HCEC 1CT (cell line): ENCODE measurements around the gene PMP22.

Experiments used
- DNase-seq: peaks from one replicate; pipeline ENCODE4 v3.0.0-alpha.2; 2017

The PMP22 gene

DNA sequence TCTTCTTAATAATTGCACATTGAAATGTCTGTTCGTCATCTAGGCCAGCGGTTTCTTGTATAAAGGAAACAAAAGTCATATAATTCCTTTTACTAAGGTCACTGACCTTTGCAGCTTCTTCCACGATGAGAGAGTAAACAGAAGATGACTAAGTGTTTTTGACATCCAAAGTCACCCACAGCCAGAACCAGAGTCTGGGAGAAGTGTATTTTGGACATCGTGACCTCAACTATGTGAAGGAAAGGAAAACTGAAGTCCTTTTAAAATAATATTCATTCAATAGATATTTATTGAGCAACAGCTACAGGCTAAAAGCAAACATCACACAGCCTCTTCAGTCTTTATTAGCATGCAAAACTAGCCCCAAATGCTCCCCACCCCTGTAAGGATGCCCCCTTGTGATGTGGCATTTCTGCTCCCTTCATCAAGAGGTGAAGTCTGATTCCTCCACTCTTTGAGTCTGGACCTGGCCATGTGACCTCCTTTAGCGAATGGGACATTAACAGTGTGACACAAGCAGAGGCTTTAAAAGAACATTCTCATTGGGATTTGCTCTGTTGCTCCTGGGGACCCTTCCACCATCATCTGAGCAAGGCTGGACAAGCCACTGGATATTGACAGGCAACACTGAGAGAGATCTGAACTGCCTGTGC, 8.1 kb upstream of the PMP22 start:
- peak; percentile 99 for DNase-seq

DNA sequence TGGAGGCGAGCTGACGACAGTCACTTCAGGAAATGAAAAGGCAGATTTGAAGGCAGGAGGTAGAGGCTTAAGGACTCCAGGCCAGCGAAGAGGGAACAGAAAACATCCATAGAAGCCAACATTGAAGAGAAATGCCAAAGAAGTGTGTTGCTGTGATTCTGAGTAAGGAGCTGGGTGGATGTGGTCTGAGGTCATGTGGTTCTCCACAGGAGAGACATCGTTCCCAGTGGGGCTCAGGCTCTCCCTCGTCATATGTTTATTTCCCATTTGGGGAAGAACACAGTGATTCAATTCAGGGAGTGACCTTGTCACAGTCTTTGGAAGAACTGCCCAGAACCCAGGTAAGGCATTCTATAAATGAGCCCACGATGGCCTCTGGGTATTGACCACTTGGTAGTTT, 6.6 kb upstream of the PMP22 start:
- peak; percentile 31 for DNase-seq

DNA sequence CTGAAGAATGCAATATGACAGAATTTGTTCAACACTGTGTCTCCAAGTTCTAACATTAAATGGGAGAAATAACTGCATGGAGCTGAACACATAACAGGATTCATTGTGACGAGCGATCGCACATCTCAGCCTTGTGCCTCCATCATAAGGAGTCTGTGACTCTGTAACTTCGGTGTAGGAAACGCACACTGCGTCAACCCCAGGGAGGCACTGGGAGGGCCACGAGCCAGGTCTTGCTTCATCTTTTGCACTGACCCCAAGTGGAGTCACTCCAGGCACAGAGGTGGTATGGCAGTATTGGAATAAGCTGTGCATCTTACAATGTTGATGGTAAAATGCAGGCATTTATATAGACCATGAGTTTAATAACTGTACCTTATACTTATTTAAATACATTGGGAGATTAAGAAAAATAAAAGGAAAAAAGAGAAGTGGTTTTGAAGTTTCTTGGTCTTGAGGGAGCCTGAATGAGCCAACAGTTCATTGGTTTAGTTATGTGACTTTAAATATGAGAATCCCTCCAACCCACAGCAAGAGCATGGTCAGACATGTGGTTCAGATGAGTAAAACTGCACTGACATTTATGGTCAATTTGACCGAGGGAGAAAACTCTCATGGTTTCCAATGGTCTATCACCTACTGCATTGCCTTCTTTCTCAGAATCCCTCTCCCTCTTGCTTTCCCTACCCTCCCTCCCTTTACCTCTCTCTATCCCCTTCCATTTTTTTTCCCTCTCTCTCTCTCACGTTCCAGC, 5.7 kb upstream of the PMP22 start:
- no peak for DNase-seq

DNA sequence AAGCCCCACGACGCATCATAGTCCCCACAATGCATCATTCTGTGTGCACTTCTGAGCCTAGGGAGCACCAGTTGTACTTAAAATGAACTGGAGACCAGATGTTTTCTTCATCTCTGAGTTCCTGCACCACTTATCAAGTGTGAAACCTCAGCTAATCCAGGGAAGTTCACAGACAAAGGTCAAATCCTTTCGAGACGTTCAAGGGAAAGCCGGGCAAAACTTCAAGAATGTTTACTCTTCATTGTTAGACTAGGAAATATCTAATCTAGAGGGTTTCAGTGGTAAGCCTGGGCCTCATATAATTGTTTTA, 4.6 kb upstream of the PMP22 start:
- no peak for DNase-seq

DNA sequence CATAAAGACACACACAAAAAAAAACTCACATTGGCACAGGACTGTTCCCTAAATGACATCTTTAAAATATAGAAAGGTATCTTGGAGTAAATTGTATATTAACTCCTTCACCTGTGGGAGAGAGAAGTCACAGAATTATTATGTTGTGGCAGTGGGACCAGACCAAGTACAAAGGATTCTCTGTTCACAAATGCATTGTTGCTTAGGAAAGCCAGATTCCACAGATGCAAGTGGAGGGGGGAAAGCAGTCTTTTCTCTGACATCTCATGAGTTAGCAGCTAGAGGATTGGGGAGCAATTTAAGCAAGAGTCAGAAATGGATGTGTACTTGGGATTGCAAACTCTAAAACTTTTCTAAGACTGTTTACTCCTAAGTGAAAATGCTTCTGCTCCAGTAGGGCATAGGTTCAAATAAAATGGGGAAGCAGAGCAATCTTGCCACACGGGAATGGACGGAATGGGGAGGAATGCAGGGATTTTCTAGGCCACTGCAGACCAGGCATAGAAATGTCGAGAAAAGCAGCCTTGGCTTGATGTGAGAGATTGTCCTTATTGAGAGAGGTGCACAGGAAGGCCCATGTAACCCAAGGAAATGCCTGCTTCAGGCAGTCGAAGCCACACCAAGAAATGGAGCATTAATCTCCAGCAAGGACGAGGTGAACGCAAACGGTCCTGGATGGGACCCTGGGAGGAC, 4.1 kb upstream of the PMP22 start:
- DNase-seq = no peak

DNA sequence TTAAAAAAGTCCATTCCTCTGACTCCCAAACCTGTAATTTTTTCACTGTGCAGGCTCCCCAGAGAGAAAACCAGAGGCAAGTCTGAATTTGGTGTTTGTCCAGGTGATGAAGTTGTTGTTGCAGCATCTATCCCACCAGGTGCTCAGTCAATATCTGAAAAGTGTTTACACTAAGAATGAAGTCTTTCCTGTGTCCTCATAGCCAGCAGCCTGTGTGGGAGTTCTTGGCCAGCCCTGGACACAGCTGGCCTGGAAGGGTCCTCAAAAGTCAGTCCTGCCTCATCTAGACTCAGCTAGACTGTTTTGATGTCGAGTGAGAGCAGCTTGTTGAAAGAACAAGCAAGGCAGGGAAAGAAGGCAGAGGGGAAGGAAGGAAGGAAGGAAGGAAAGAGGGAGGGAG, 3.3 kb upstream of the PMP22 start:
- DNase-seq = no peak

DNA sequence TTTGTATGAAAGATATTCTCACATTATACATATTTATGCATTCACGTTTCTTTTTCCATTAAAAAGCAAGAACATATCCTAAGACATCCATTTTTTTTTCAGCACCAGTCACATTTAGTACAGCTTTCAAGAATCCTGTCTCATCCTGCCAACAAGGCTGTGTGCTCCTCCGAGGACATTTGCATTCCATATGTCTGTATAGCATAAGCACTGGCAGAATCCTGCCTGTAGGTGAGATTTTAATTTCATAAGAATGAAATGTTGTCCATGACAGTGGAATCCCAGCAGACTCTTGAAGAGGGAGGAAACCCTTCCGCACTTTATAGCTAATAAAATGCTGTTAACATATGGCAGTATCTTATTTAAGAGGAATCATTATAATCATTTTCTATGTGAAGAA, 2.9 kb upstream of the PMP22 start:
- no peak for DNase-seq

DNA sequence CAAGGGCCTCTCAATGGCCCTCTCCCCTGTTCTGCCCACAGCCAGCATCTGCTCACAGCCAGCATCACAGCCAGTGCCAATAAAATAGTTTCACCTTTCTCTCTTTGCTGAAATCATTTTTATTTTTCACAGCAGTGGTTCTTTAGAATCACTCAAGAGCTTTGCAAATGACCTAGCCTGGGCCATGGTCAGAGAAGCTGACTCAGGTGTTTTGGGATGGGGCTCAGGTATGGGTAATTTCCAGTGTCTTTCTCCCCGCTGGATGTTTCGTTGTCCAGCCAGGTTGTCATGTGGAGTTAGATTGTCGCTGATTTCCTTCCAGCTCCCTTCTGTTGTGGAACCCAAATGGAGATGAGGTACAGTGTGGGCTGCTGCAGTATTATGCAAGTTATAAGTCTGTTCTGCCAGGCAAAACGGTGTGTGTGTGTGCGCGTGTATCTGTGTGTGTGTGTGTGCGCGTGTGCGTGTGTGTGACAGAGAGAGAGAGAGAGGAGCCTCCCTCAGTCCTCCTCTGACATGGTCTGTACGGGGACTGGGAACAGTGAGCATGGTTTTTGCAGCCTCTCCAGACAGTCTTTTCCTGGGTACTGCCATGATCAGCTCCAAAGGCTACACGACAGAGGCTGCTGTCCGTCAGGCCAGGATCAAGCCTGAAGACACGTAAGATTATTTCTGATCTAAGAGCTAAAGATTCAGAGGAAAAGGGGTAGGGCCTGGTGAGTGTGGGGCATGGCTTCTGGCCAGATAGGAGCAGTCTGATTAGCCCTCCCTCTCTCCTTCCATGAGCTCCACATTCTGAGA, 1.4 kb upstream of the PMP22 start:
- no peak for DNase-seq

DNA sequence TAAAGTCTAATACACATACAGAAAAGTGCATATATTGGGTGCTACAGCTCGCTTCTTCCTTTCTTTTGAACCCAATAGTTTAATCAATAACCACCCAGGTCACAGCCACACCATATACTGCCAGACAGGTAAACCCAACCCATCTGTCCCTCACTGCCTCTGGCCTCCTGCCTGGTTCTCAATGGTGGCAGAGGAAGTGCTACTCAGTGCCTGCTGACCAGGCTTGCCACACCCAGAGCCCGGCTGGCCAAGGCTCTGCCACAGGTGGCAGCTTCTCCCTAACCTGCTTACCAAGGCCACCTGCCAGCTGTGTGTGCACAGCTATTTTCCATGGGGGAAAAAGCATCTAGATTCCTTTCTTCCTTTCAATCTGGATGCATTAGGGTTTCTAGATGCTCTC, 584 bp downstream of the PMP22 start:
- no peak for DNase-seq

DNA sequence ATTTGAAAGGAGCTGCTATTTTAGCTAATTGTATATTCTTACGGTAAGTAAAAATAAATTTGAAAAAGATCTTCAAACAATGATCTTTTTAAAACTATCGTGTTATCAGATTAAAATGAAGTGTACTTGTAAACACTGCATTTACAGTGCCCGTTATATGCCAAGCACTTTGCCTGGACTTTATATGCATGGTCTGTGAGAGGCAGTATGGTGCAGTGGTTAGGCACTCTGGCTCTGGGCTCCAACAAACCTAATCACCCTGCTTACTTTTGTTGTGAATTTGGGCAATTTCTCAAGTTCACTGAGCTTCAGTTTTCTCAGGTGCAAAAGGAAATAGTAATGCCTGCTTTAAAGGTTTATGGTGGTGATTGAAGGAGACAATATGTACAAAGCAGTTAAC, 1.4 kb downstream of the PMP22 start:
- DNase-seq = no peak

DNA sequence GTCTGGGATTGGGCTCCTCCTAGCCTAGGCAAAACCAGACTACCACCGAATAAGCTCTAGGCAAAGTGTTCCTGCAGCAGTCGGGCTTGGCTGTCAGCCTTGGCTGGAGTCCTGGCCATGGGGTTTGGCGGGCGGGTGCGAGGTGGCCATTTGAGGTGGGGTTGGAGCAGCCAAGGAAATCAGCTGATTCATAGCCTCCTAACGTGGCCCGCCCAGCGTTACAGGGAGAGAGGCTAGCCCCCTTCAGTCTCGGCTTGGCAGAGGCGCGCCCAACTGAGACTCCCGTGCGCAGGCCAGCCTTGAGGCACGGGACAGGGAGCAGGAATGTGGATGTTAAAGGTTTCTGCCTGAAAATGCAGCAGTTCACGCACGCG, 1.9 kb downstream of the PMP22 start:
- peak; percentile 73 for DNase-seq

DNA sequence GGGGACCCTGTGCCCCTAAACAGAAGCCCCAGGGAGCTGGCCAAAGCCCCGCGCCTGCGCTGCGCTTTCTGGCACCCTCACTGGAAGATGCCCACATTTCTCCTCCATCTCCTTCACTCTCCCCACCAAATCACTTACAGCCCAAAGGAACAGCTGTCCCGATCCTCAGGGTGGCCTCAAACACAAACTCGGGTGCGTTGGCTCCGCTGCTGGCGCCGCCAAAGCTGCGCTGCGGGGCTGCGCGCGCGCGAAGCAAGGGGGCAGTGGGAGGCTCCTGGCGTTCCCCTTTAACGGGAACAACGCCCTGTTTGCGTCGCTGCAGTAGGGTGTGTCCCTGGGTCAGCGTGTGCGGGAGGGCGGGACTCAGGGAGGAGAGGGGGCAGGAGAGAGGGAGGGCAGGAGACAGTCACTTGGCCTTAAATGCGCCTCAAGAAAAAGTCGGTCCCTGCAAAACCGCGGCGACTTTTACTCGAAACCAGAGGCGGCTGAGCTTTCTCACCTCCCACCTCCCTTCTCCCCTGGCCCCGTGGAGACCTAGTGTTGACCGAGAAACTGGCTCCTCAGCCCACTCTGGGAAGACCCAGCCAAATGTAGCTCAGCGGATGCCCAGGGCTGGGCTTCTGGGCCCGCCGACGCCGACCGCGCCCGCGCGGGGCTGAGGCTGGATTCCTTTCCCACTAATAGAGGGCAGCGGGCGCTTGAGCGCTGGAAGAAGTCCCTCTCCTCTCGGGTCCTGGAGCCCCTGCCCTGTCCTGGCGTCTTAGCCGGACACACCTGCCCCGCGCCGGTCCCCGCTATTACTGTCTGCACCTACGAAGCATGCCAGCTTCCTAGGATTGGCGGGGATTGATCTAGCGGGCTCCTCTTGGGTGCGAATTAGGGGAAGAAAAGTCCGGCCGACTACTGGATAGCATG, 2.6 kb downstream of the PMP22 start:
- peak; percentile 90 for DNase-seq

DNA sequence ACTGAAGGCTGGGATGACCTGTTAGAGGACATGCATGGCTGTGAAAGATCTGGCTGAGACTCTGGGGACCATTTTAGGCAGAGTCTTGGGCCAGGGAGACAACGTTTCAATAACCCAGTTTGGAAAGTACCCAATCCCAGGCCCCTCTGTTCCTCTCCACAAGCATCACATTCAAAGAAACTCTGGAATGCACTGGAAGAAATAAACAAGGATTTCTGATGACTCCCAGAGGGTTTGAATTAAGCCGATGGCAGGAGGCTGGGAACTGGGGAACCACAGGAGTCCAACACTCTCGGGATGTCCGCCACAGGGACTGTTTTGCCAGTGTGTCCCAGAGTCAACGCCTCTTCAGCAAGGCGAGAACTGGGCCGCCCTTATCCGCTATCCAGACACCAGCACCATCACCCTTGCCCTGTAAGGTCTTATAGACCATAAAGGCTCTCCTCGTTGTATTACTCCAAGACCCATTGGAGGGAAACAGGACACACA, 3.3 kb downstream of the PMP22 start:
- peak; percentile 20 for DNase-seq

DNA sequence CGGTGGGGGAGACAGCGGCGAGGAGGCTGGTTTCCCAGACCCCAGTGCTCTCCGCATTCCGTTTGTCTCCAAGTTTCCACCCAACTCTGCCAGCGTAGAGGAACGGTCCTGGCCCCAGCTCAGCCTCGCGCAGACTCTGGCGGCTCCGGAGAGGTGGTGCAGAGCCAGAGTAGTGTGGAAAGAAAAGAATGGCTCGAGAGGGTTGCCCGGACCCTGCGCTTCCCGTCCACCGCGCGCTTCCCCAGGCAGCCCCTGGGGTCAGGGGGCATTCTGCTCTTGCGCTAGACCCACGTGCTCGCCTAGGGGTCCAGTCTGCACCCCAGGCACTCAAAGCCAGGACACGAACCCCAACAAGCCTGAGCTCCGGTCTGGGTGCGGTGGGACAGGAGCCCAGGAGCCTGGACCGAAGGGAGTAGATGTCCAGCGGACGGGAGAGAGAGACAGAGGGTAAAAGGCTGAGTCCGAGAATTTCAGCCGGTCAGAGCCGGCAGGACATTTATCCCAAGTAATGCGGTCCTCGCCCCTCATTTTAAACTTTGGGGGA, 3.8 kb downstream of the PMP22 start:
- DNase-seq = peak; percentile 75

DNA sequence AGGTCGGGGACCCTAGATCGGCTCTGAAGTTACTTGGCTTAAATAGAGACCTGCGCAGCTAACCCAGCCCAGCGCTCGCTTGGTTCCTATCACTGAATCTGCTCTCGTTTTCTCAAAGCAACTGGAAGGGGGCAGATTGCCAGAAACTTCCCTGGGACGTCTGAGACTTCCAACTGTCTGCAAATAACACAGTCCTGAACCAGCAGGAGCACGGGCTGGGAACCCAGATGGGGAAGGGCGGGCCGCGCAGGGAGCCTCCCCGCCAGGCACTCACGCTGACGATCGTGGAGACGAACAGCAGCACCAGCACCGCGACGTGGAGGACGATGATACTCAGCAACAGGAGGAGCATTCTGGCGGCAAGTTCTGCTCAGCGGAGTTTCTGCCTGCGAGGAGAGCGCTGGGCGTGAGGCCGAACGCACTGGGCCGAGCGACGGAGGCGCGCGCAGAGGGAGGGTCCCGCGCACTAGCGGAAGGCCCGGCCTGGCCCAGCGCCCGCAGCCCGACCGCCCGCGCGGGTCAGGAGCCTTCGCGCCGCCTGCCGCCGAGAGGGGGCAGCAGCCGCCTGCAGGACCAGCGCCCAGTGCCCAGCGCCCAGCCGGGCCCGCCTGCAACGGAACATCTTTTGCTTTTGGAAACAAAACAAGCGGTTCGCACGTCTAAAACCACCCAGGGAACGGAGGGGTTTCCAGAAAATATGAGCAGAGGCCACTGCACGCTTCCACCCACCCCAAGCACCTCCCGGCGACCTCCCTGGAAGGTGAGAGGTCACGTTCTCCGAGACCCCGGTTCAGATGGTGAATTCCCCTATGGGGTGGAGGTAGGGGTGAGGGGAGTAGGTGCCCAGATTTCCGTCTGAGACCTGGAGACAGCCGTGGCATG, 4.5 kb downstream of the PMP22 start:
- peak; percentile 83 for DNase-seq

DNA sequence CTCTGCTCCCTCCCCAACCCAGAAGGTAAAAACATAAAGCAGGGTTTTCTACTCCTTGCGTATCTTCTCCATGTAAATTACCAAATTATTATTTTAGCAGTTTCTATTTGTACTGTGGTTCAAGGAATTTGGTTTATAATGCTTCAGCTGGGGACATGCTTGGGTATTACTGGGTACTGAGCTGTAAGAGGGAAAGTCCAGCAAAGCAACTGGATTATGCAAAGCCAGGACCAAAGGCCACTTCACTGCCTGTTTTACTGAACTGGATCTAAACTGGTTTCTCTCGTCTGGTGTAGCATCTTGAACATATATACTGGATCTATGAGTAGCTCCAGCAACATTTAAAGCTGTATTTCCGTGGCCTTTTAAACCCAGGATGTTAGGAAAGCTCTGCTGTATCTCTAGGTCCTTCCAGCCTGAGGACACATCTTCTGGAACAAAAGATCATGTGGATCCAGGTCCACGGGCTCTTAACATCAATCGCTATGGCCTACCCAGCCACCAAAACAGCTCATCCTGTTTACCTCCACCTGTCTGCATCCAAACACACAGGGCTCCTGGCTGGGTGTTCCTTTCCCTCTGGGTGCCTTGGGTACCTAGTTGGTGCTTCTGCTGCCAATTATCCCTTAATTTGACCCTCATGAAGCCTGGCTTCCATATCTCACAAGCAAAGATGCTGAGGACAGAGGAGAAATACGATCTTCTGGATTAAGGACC, 7.2 kb downstream of the PMP22 start:
- no peak for DNase-seq

DNA sequence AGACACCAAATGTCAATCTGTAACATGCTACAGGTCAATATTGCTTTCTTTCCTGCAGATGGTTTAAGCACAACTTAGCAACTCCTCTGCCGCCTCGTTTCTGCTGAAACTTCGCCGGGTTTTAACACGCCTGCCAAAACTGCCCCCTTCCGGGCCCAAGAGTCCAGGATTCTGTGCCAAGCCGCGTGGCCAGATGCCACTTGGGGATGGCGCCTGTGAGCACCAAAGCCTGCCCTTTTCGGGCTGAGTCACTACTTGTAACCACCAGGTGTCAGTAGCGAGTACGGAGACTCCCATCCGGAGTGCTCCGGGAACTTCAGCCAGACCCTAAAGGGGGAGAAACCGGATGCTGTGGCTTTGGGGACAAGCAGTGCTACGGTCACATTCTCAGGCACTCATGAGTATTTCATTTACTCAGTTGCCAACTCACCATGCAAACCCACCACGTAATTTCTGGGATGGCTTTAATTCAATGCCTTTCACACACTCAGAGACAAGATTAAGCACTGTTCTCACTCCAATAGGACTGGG, 7.8 kb downstream of the PMP22 start:
- DNase-seq = peak; percentile 70

DNA sequence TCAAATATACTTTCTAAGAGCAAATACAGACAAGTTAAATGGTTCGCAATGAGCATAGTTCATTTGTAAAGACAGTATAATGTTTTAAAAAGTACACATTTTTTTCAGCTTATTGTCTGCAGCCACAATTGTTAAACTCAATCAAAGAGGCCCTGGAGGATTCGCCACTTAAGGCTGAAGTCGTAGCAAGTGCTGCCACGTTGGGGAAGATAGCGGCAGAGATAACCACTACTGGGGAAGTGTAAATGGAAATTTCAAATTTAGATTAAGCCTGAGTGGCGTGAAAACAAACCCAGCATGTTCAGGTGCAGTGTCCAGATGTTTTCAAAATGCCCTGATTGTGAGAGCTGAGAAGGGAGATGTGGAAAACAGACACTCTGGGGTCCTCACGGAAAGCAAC, 8.4 kb downstream of the PMP22 start:
- DNase-seq = no peak

DNA sequence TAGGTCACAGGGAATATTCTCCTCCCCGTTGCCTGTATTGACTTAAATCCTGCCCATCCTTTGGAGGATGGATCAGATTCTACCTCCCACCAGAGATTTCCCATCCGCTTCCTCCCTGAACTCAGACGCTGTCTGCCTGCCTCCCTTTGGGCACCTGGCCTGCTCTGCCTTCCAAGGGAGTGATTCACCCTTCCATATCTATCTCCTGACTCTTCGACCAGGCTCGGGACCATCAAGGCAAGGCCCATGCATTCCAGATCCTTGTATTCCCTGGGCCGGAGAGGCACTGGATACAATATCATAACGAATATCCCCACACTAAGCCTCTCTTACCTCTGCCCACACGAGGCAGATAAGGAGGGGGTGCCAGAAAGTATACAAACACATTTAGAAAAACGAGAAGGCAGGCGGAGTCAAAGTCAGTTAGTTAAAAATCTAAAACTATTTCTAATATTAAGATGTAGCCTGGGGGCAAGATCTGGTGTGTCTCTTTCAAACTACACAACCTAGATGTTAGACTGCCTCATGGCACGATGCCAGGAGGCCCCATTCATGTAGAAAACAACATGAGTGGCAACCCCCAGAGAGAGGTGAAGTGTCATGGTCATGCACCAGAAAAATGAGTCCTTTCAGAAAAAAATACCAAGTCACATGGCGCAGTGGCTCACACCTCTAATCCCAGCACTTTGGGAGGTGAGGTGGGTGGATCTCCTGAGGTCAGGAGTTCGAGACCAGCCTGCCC, 9.2 kb downstream of the PMP22 start:
- peak; percentile 21 for DNase-seq
